ENCODE measurements around the gene TPK1. TPM values are rescaled to one million over a fixed set of nuclear protein-coding genes. Genes with fewer than 3 reads are reported as not detected.

Gene TPK1
- total RNA-seq, 2 donors from 2014 or later, result 4.1 to 6.4 TPM

DNA sequence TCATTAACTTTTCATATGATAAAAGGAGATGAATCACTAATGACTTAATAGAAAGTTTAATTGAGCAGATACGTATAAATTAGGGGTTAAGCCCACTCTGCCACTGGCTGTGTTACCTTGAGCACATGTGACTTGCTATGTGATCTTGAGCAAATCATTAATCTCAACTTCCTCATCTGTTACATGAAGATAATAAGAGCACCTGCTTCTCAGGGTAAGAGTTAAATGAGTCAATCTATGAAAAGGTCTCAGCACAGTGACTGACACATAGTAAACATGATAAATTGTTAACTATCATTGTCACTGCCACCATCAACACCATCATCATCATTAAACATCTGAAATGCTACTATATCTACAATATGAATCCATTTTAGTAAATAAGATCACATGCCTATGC lies 110.8 kb downstream of the TPK1 start:
- Histone ChIP-seq H3K27ac (no peak overlapping the region), H3K36me3 (no peaks in the 10 kb centered on the region), H3K9me3 (no peaks in the 10 kb centered on the region), H3K4me1 (no peaks in the 10 kb centered on the region), H3K4me3 (no peak overlapping the region), H3K27me3 (no peaks in the 10 kb centered on the region)
- TF ChIP-seq, protein P1, sequence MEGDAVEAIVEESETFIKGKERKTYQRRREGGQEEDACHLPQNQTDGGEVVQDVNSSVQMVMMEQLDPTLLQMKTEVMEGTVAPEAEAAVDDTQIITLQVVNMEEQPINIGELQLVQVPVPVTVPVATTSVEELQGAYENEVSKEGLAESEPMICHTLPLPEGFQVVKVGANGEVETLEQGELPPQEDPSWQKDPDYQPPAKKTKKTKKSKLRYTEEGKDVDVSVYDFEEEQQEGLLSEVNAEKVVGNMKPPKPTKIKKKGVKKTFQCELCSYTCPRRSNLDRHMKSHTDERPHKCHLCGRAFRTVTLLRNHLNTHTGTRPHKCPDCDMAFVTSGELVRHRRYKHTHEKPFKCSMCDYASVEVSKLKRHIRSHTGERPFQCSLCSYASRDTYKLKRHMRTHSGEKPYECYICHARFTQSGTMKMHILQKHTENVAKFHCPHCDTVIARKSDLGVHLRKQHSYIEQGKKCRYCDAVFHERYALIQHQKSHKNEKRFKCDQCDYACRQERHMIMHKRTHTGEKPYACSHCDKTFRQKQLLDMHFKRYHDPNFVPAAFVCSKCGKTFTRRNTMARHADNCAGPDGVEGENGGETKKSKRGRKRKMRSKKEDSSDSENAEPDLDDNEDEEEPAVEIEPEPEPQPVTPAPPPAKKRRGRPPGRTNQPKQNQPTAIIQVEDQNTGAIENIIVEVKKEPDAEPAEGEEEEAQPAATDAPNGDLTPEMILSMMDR (IDR thresholded peaks at IDR 0.05), result no peak
- no peak for DNase-seq (ENCODE audit: low spot score)

DNA sequence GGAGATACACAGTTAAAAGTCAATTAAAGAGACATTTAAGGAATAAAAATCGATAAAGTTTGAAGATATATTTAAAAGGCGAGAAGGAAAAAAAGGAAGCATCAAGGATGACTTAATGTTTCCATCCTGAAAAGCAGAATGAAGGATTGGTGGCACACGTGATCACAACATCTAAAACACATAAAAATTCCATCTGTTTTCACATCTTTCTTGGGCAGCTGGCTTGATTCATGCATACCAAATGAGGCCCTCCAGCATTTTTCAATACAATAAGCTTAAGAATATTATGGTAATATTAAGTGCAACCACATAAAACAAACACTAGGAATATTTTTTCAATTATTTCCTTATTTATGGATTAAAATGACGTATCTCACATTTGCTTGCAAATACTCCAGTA lies 112.6 kb downstream of the TPK1 start:
- Histone ChIP-seq H3K36me3 (no peaks in the 10 kb centered on the region), H3K4me3 (no peak overlapping the region), H3K4me1 (no peaks in the 10 kb centered on the region), H3K27me3 (no peaks in the 10 kb centered on the region), H3K27ac (no peak overlapping the region), H3K9me3 (no peaks in the 10 kb centered on the region)
- TF ChIP-seq, protein P1 (IDR thresholded peaks at IDR 0.05), result no peak
- DNase-seq (ENCODE audit: low spot score), result no peak

DNA sequence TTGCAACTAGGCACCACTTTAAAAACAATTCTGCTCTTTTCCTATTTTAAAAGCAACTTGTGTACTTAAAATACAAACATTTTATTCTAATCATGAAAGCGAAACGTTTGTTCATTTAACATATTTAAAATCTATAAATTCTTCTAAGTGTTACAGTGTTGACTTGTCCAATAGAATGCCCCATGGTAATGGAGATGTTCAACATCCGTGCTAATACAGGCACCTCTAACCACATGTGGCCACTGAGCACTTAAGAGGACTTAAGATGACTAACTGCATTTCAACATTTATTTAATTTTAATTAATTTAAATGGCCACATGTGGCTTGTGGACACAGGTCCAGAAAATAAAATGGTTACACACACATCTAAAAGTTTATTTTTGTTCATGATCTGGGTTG lies 115.1 kb downstream of the TPK1 start:
- DNase-seq (ENCODE audit: low spot score), result no peak
- TF ChIP-seq, protein P1 (IDR thresholded peaks at IDR 0.05), result no peak
- Histone ChIP-seq H3K27ac (no peak overlapping the region), H3K4me3 (no peak overlapping the region), H3K36me3 (no peaks in the 10 kb centered on the region), H3K9me3 (no peaks in the 10 kb centered on the region), H3K4me1 (no peaks in the 10 kb centered on the region), H3K27me3 (no peaks in the 10 kb centered on the region)

DNA sequence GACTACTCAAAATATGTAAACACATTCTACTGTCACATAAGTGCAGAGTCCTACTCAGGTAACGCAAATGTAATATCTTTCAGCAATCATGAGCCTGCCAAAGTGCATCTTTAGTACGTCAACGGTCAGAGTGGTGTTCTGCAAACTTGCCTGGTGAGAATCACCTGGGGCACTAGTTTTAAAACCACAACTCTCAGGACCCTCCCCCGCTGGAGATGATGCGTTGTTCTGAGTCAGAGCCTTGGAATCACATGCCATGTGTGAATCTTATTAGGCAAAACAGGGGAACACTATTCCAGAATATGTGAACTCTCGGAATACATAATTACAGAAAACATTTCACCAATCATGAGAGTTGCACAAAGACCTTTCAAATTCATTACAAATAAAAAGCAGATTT lies 115.7 kb downstream of the TPK1 start:
- no peak for DNase-seq (ENCODE audit: low spot score)
- H3K4me3 ChIP-seq, result no peak overlapping the region
- H3K27ac ChIP-seq, result no peak overlapping the region
- TF ChIP-seq, protein P1 (IDR thresholded peaks at IDR 0.05), result no peak
- no peaks in the 10 kb centered on the region for H3K4me1 ChIP-seq
- no peaks in the 10 kb centered on the region for H3K27me3 ChIP-seq
- no peaks in the 10 kb centered on the region for H3K9me3 ChIP-seq
- no peaks in the 10 kb centered on the region for H3K36me3 ChIP-seq

DNA sequence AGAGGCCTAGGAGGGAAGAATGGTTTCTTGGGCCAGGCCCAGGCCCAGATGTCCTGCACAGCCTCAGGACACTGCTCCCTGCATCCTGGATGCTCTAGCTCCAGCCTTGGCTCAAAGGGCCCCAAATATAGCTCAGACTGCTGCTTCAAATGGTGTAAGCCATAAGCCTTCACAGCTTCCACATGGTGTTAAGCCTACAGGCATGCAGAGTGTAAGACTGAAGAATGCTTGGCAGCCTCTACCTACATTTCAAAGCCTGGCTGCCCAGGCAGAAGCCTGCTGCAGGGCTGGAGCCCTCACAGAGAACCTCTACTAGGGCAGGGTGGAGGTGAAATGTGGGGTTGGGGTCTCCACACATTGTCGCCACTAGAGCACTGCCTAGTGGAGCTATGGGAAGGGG lies 118.1 kb downstream of the TPK1 start:
- TF ChIP-seq, protein P1 (IDR thresholded peaks at IDR 0.05), result no peak
- no peak overlapping the region for H3K27ac ChIP-seq

DNA sequence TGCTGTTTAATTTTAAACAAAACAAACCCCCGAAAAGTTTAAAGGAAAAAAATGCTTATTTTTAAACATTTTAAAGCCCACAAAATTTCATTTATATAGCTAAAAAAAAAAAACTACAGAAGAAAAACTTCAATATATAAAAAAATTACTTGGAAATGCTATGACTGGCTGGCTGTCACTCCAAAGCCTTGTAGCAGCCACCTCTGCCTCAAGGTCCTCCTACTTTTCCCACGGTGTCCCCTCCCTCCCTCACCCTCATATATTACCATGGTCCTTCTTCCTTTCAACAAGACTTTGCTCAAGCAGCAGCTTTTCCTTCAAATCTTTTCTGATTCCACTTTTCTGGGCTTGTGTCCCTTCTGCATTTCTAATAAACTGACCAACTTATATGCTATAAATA lies 122.0 kb downstream of the TPK1 start:
- TF ChIP-seq, protein P1 (IDR thresholded peaks at IDR 0.05), result no peak

More for the DNA sequence above, 118.1 kb downstream of the TPK1 start:
- no peak for DNase-seq (ENCODE audit: low spot score)
- Histone ChIP-seq H3K27me3 (no peaks in the 10 kb centered on the region), H3K9me3 (no peaks in the 10 kb centered on the region), H3K36me3 (no peaks in the 10 kb centered on the region), H3K4me3 (no peak overlapping the region), H3K4me1 (no peaks in the 10 kb centered on the region)

More for the DNA sequence above, 122.0 kb downstream of the TPK1 start:
- no peaks in the 10 kb centered on the region for H3K27me3 ChIP-seq
- no peak overlapping the region for H3K4me3 ChIP-seq
- H3K4me1 ChIP-seq, result no peaks in the 10 kb centered on the region
- H3K36me3 ChIP-seq, result no peaks in the 10 kb centered on the region
- no peak for DNase-seq (ENCODE audit: low spot score)
- H3K9me3 ChIP-seq, result no peaks in the 10 kb centered on the region
- H3K27ac ChIP-seq, result no peak overlapping the region

Measured in right atrium auricular region (tissue), 2 donors.